ENCODE measurements around the gene CCSER2. TPM values are rescaled to one million over a fixed set of nuclear protein-coding genes. Genes with fewer than 3 reads are reported as not detected.

Gene CCSER2
- total RNA-seq, 1 donor from 2014 or later = 49.6 TPM

DNA sequence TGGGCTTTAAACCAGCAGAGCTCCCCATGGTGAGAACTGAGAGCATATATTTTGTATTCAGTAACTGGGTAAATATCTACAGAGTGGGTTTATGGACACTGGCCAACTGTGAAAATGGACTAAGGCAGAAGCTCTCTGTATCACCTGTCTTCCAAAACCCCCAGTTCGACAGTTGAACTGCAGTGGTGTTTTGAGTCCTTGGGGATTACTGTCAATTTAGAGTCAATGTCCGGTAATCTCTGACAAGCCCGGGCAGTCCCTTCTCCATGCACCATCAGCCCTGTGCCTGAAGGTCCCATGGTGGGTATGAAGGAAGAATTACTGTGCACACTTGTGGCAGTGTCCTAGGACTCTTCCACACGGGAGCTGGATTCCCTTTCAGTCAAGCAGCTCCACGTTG lies 235.0 kb downstream of the CCSER2 start:
- no peak overlapping the region for H3K27ac Mint-ChIP-seq
- peaks cover 3% of the 10 kb centered on the region for H3K4me1 Mint-ChIP-seq (ENCODE audit: low read depth)
- TF ChIP-seq, protein P1, sequence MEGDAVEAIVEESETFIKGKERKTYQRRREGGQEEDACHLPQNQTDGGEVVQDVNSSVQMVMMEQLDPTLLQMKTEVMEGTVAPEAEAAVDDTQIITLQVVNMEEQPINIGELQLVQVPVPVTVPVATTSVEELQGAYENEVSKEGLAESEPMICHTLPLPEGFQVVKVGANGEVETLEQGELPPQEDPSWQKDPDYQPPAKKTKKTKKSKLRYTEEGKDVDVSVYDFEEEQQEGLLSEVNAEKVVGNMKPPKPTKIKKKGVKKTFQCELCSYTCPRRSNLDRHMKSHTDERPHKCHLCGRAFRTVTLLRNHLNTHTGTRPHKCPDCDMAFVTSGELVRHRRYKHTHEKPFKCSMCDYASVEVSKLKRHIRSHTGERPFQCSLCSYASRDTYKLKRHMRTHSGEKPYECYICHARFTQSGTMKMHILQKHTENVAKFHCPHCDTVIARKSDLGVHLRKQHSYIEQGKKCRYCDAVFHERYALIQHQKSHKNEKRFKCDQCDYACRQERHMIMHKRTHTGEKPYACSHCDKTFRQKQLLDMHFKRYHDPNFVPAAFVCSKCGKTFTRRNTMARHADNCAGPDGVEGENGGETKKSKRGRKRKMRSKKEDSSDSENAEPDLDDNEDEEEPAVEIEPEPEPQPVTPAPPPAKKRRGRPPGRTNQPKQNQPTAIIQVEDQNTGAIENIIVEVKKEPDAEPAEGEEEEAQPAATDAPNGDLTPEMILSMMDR (IDR thresholded peaks at IDR 0.05; ENCODE audit: unreplicated experiment) = no peak
- peaks cover 17% of the 10 kb centered on the region for H3K27me3 Mint-ChIP-seq
- no peaks in the 10 kb centered on the region for H3K9me3 Mint-ChIP-seq (ENCODE audit: low read depth)
- DNase-seq (ENCODE audit: low spot score, unreplicated experiment) = no peak
- no peak overlapping the region for H3K4me3 Mint-ChIP-seq (ENCODE audit: low read depth)
- H3K36me3 Mint-ChIP-seq (ENCODE audit: insufficient read depth) = no peaks in the 10 kb centered on the region

DNA sequence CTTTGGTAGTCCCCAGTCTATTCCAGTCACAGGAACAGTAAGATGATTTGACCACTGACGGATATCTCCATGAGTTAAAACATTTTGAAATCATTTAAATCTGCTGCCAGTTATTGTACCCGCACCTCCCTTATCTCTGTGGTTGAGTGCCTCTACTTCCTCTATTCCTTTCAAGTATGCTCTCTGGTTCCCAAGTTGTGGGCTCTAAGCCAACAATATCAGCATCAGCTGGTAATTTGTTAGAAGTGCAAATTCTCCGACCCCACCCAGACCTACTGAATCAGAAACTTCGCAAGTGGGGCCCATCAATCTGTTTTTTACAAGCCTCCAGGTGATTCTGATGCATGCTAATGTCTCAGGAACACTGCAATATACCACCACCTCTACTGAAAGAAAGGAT lies 235.5 kb downstream of the CCSER2 start:
- peaks cover 20% of the 10 kb centered on the region for H3K27me3 Mint-ChIP-seq
- no peaks in the 10 kb centered on the region for H3K9me3 Mint-ChIP-seq (ENCODE audit: low read depth)
- H3K4me3 Mint-ChIP-seq (ENCODE audit: low read depth) = no peak overlapping the region
- TF ChIP-seq, protein P1 (IDR thresholded peaks at IDR 0.05; ENCODE audit: unreplicated experiment) = no peak
- no peak overlapping the region for H3K27ac Mint-ChIP-seq
- no peaks in the 10 kb centered on the region for H3K36me3 Mint-ChIP-seq (ENCODE audit: insufficient read depth)
- no peak for DNase-seq (ENCODE audit: low spot score, unreplicated experiment)
- peaks cover 5% of the 10 kb centered on the region for H3K4me1 Mint-ChIP-seq (ENCODE audit: low read depth)

DNA sequence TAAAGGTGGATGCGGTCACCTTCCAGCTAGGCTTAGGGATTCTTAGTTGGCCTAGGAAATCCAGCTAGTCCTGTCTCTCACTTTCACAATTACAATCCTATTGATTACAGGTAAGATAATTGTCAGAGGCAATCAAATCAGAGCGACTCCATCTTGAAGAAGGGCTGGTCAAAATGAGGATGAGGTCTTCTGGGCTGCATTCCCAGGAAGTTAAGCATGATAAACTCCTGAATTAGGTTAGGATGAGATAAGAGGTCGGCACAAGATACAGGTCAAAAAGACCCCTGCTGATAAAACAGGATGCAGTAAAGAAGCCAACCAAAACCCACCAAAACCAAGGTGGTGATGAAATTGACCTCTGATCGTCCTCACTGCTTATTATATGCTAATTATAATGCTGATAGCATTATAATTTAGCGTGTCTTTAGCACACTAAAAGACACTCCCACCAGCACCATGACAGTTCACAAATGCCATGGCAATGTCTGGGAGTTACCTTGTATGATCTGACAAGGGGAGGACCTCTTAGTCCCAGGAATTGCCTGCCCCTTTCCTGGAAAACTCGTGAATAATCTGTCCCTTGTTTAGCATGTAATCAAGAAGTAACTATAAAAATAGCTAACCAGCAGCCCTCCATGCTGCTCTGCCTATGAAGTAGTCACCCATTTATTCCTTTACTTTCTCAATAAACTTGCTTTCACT lies 237.6 kb downstream of the CCSER2 start:
- Mint-ChIP-seq H3K4me1 (ENCODE audit: low read depth) (peaks cover 5% of the 10 kb centered on the region), H3K36me3 (ENCODE audit: insufficient read depth) (no peaks in the 10 kb centered on the region), H3K27me3 (peaks cover 20% of the 10 kb centered on the region), H3K4me3 (ENCODE audit: low read depth) (no peak overlapping the region), H3K9me3 (ENCODE audit: low read depth) (no peaks in the 10 kb centered on the region), H3K27ac (no peak overlapping the region)
- TF ChIP-seq, protein P1 (IDR thresholded peaks at IDR 0.05; ENCODE audit: unreplicated experiment) = no peak
- no peak for DNase-seq (ENCODE audit: low spot score, unreplicated experiment)

DNA sequence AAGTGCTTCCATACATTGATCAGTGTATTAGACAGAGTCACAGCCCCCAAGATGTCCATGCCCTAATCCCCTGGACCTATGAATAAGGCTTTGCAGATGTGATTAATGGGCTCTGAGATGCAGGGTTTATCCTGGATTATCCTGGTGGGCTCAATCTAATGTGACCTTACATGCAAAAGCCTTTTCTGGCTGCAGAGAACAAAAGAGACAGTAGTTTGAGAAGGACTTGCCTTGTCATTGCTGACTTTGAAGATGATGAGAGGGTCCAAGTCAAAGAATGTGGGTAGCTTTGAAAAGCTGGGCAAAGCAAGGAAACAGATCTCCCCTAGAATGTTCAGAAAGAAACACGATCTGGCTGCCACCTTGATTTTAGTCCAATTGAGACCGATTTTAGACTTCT lies 238.7 kb downstream of the CCSER2 start:
- TF ChIP-seq, protein P1 (IDR thresholded peaks at IDR 0.05; ENCODE audit: unreplicated experiment) = no peak
- no peaks in the 10 kb centered on the region for H3K9me3 Mint-ChIP-seq (ENCODE audit: low read depth)
- no peak overlapping the region for H3K4me3 Mint-ChIP-seq (ENCODE audit: low read depth)
- no peak for DNase-seq (ENCODE audit: low spot score, unreplicated experiment)
- no peak overlapping the region for H3K27ac Mint-ChIP-seq
- peaks cover 20% of the 10 kb centered on the region for H3K27me3 Mint-ChIP-seq
- no peaks in the 10 kb centered on the region for H3K36me3 Mint-ChIP-seq (ENCODE audit: insufficient read depth)
- H3K4me1 Mint-ChIP-seq (ENCODE audit: low read depth) = peaks cover 5% of the 10 kb centered on the region

Other genes with a start within 250 kb of the CCSER2 start
- gene GHITM, start 189.1 kb upstream of the CCSER2 start, total RNA-seq = 99.4 and 105 TPM in 2 replicates
- gene GPR15LG, start 154.8 kb upstream of the CCSER2 start, total RNA-seq = not detected in 2 replicates
- gene CDHR1, start 134.1 kb upstream of the CCSER2 start, total RNA-seq = 0.31 and 0.96 TPM in 2 replicates
- gene LRIT2, start 103.0 kb upstream of the CCSER2 start, total RNA-seq = not detected in 2 replicates
- not detected in 2 replicates for gene LRIT1, start 87.0 kb upstream of the CCSER2 start, total RNA-seq
- not detected in 2 replicates for gene RGR, start 83.5 kb upstream of the CCSER2 start, total RNA-seq